ENCODE data around the gene MEFV. TPM values are rescaled to one million over a fixed set of nuclear protein-coding genes. Genes with fewer than 3 reads are reported as not detected.

MEFV gene
- total and polyA plus RNA-seq, 2 of the 13 experiments (the other 11 are each of a cell fraction or from before 2014, with no cell fraction given): 0.22 TPM; not detected in 1

DNA sequence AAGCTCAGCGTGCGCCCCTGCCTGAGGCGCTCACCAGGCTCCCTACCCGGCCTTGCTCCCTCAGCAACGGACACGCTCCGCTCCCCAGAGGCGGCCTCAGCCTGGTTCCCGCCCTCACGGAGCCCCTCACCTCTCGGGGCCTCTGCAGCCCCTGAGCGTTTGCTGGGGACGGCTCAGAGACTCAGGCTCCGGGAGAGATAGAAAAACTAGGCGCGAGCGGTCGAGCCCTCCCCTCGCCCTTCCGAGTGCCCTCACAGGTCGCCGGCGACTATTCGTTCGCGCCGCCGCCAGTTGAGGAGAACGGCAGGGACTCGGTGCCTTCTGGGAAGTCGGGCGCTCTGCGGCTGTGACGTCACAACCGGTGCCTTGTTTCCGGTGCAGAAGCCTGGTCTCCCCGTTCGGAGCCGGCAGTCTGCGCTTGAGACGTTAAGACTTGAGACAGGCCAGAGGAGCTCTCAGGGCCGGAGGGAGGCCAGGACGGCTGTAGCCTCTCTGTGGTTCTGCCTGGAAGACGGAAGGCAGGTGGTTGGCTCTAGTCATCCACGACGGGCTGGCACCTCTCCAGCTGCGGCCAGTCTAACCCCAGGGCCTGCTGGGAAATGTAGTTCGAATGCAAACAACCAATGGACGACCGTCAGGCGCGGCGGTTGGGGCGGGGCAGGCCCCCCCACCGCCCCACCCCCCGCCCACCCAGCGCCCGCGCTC is 21.4 kb downstream of the MEFV start, which contains the start of gene ZNF200 (continued):
- TF ChIP-seq ZBTB40 (IDR thresholded peaks at IDR 0.05) (peak; percentile 48), ZBTB40 (CRISPR knock-in tag; IDR thresholded peaks at IDR 0.05) (peak; percentile 41), CBFB (CRISPR knock-in tag; IDR thresholded peaks at IDR 0.05) (no peak; the same call in 1 of the 2 replicates), TBL1XR1 (IDR thresholded peaks at IDR 0.05; ENCODE audit: borderline replicate concordance, low read length, partially characterized antibody) (no peak), ZNF207 (IDR thresholded peaks at IDR 0.05; ENCODE audit: borderline replicate concordance) (no peak), KDM2A (CRISPR knock-in tag; IDR thresholded peaks at IDR 0.05; ENCODE audit: borderline replicate concordance, low read depth) (peak; percentile 83), TARDBP (CRISPR knock-in tag; IDR thresholded peaks at IDR 0.05) (peak; percentile 64), RFXAP (CRISPR knock-in tag; IDR thresholded peaks at IDR 0.05; ENCODE audit: borderline replicate concordance) (peak; percentile 77; the same call in 1 of the 2 replicates), TIGD3 (CRISPR knock-in tag; IDR thresholded peaks at IDR 0.05; ENCODE audit: borderline replicate concordance) (0 out of 2 replicates have a peak, but pooled peaks have one; percentile 26), ZSCAN25 (CRISPR knock-in tag; IDR thresholded peaks at IDR 0.05) (peak; percentile 90; the same call in 1 of the 2 replicates), SETDB1 (CRISPR knock-in tag; IDR thresholded peaks at IDR 0.05; ENCODE audit: borderline replicate concordance) (no peak), GMEB2 (CRISPR knock-in tag; IDR thresholded peaks at IDR 0.05; ENCODE audit: low read depth) (peak; percentile 46; the same call in 1 of the 2 replicates), ZNF891 (CRISPR knock-in tag; IDR thresholded peaks at IDR 0.05) (0 out of 2 replicates have a peak, but pooled peaks have one; percentile 35)
- TF ChIP-seq, protein P1, sequence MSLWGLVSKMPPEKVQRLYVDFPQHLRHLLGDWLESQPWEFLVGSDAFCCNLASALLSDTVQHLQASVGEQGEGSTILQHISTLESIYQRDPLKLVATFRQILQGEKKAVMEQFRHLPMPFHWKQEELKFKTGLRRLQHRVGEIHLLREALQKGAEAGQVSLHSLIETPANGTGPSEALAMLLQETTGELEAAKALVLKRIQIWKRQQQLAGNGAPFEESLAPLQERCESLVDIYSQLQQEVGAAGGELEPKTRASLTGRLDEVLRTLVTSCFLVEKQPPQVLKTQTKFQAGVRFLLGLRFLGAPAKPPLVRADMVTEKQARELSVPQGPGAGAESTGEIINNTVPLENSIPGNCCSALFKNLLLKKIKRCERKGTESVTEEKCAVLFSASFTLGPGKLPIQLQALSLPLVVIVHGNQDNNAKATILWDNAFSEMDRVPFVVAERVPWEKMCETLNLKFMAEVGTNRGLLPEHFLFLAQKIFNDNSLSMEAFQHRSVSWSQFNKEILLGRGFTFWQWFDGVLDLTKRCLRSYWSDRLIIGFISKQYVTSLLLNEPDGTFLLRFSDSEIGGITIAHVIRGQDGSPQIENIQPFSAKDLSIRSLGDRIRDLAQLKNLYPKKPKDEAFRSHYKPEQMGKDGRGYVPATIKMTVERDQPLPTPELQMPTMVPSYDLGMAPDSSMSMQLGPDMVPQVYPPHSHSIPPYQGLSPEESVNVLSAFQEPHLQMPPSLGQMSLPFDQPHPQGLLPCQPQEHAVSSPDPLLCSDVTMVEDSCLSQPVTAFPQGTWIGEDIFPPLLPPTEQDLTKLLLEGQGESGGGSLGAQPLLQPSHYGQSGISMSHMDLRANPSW (CRISPR knock-in tag; IDR thresholded peaks at IDR 0.05; ENCODE audit: borderline replicate concordance): no peak; the same call in 1 of the 2 replicates
